ENCODE measurements around the gene MAML3. TPM values are rescaled to one million over a fixed set of nuclear protein-coding genes. Genes with fewer than 3 reads are reported as not detected.

The MAML3 gene
- total RNA-seq, 1 donor from 2014 or later: 8.0 TPM

DNA sequence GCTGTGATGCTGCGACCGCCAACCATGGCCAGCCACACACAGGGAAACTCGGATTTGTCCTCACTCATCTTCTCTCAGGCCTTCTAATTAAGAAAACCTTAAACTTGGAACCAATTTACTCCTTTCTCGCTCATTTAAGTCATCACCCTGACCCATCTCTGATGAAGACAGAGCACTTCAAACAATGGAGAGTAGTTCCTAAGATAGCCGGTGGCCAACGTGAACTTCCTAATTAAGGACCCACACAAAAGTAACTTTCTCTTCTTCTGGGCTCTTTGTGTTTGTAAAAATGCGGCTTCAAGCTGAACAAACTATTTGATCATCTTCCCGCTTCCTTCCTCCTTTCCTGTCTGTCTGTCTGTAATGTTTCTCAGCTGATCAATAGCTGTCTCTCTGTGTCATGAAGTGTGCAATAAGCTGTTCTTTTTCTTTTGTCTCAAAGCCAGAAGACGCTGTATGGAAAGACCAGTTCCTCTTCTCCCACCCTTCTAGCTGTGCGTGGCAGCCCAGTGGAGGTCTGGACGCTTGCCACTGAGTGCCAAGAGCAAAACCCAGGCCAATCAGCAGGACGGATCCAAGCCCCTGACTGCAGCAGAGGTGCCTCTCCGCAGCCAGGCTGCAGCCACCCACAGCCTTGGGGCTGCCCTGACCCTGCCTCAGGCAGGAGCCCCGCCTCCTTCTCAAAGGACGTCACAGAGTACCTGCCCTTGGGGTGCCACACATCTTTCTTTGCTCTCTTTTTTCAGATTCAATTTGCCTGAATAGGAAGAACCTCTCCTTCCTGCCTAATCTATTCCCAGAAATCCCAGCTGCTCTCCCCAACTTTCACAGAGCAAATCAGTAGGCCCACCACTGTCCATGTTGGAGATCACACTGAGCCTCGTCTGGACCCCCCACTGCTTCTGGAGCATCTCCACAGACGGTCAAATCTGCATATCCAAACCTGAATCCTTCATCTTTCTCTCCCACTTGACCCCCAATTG is 59.3 kb downstream of the MAML3 start:
- H3K4me1 Mint-ChIP-seq (ENCODE audit: unreplicated experiment): peaks cover 70% of the 10 kb centered on the region
- no peak for DNase-seq (ENCODE audit: extremely low spot score, unreplicated experiment)
- TF ChIP-seq, protein P1, sequence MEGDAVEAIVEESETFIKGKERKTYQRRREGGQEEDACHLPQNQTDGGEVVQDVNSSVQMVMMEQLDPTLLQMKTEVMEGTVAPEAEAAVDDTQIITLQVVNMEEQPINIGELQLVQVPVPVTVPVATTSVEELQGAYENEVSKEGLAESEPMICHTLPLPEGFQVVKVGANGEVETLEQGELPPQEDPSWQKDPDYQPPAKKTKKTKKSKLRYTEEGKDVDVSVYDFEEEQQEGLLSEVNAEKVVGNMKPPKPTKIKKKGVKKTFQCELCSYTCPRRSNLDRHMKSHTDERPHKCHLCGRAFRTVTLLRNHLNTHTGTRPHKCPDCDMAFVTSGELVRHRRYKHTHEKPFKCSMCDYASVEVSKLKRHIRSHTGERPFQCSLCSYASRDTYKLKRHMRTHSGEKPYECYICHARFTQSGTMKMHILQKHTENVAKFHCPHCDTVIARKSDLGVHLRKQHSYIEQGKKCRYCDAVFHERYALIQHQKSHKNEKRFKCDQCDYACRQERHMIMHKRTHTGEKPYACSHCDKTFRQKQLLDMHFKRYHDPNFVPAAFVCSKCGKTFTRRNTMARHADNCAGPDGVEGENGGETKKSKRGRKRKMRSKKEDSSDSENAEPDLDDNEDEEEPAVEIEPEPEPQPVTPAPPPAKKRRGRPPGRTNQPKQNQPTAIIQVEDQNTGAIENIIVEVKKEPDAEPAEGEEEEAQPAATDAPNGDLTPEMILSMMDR (IDR thresholded peaks at IDR 0.05): no peak
- H3K27me3 Mint-ChIP-seq (ENCODE audit: unreplicated experiment): no peaks in the 10 kb centered on the region
- H3K4me3 Mint-ChIP-seq (ENCODE audit: unreplicated experiment): no peak overlapping the region
- H3K9me3 Mint-ChIP-seq (ENCODE audit: unreplicated experiment): no peaks in the 10 kb centered on the region
- H3K36me3 Mint-ChIP-seq (ENCODE audit: unreplicated experiment): no peaks in the 10 kb centered on the region
- peak overlapping the region; percentile 77 for H3K27ac Mint-ChIP-seq (ENCODE audit: unreplicated experiment)

DNA sequence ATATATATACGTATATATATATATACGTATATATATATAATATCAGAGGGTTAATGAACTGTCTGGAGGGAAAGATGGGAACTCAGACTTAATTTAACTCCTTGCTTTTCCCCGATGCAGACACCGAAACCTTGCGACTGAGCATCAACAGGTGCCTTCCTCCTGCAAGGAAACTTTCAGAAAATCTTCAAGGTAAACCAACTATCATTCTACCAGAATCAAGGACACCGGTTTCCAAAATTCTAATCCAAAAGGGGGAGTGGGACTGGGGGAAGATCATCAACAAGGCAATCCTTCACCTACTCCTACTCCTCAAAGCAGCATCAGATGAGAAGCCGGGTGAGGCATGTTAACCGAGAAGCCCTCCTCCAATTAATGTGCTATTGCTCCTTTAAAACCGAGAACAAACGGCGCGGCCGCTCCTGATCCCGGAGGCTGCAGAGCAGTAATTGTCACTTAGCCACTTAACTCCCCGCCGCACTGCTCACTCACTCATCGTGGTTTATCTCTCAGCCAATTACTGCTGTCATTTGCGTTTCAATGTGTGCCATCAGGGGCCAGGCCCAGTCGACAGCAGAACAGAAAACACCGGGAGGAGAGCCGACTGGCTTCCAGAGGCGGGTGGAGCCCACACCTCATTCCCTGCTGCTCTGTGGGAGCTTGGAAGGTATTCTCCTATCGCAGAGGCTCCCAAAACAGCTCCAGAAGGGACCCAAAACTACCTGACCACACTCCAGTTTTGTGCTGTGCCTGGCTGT is 61.7 kb downstream of the MAML3 start:
- Mint-ChIP-seq H3K4me3 (ENCODE audit: unreplicated experiment) (peak overlapping the region; percentile 72), H3K4me1 (ENCODE audit: unreplicated experiment) (peaks cover 63% of the 10 kb centered on the region), H3K36me3 (ENCODE audit: unreplicated experiment) (no peaks in the 10 kb centered on the region), H3K9me3 (ENCODE audit: unreplicated experiment) (no peaks in the 10 kb centered on the region), H3K27me3 (ENCODE audit: unreplicated experiment) (no peaks in the 10 kb centered on the region), H3K27ac (ENCODE audit: unreplicated experiment) (peak overlapping the region; percentile 78)
- no peak for DNase-seq (ENCODE audit: extremely low spot score, unreplicated experiment)
- TF ChIP-seq, protein P1 (IDR thresholded peaks at IDR 0.05): no peak

DNA sequence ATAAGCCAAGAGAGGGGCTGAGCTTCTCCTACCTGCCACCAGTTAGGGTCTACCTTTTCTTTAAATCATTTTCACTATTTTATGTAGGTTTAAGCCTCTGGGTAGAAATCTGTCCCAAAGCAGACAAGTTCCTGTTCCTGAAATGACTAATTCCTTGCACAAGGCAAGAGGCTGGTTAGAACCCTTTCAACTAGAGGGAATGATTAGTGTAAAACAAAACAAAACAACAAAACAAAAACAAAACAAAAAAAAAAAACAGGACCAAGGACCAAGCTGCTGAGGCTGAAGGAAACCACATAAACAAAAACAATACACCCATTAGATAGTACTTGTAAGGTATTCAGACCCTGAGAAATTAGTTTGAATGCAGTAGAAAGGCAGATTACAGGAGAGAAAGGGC is 62.7 kb downstream of the MAML3 start:
- TF ChIP-seq, protein P1 (IDR thresholded peaks at IDR 0.05): no peak
- no peak overlapping the region for H3K27ac Mint-ChIP-seq (ENCODE audit: unreplicated experiment)
- no peaks in the 10 kb centered on the region for H3K27me3 Mint-ChIP-seq (ENCODE audit: unreplicated experiment)
- H3K4me1 Mint-ChIP-seq (ENCODE audit: unreplicated experiment): peaks cover 53% of the 10 kb centered on the region
- no peak overlapping the region for H3K4me3 Mint-ChIP-seq (ENCODE audit: unreplicated experiment)
- no peaks in the 10 kb centered on the region for H3K36me3 Mint-ChIP-seq (ENCODE audit: unreplicated experiment)
- H3K9me3 Mint-ChIP-seq (ENCODE audit: unreplicated experiment): no peaks in the 10 kb centered on the region
- DNase-seq (ENCODE audit: extremely low spot score, unreplicated experiment): no peak

DNA sequence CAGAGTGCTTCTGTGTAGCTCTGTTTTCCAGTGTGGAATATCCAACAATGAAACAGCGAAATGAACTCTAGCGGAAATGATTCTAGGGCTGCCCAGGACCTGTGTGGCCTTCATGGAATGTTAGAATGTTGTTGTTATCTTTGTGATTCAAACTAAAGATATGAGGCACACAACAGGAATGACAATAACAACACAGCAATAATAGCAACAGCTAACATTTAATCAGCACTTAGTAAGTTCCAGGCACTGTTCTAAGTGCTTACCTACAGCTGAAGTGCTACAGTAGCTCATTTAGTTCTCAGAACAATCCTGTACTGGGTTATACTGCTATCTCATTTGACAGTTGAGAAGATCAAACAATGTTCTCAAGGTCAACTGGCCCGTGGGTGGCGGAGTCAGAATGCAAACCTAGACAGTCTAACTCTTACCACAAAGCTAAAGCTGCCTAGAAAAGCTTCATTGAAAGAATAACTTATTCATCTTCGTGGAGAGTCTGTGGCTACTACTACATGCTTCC is 63.7 kb downstream of the MAML3 start:
- Mint-ChIP-seq H3K27ac (ENCODE audit: unreplicated experiment) (no peak overlapping the region), H3K36me3 (ENCODE audit: unreplicated experiment) (no peaks in the 10 kb centered on the region), H3K4me3 (ENCODE audit: unreplicated experiment) (no peak overlapping the region), H3K27me3 (ENCODE audit: unreplicated experiment) (no peaks in the 10 kb centered on the region), H3K9me3 (ENCODE audit: unreplicated experiment) (no peaks in the 10 kb centered on the region), H3K4me1 (ENCODE audit: unreplicated experiment) (peaks cover 53% of the 10 kb centered on the region)
- no peak for DNase-seq (ENCODE audit: extremely low spot score, unreplicated experiment)
- TF ChIP-seq, protein P1 (IDR thresholded peaks at IDR 0.05): no peak
